IPS DF 6.9 (cell line): ENCODE data around the gene NUP58.

Source experiments
- DNase-seq: peaks from one replicate; pipeline ENCODE4 v3.0.0-alpha.2; 2013; ENCODE audit warnings: low read depth, low spot score
- H3K27ac ChIP-seq: one replicate; pipeline ENCODE4 v1.5.1; 2013; ENCODE audit warnings: low read length, control low read depth
- H3K27me3 ChIP-seq: 2 replicates; pipeline ENCODE4 v1.6.1; 2013; ENCODE audit warnings: mild to moderate bottlenecking, low read length; ENCODE audit not compliant: control insufficient read depth, insufficient read depth
- H3K36me3 ChIP-seq: 2 replicates; pipeline ENCODE4 v1.6.1; 2013; ENCODE audit warnings: low read length; ENCODE audit not compliant: control insufficient read depth, insufficient read depth
- H3K4me1 ChIP-seq: 2 replicates; pipeline ENCODE4 v1.6.1; 2013; ENCODE audit warnings: low read length; ENCODE audit not compliant: control insufficient read depth, insufficient read depth
- H3K4me3 ChIP-seq: 2 replicates; pipeline ENCODE4 v1.5.1; 2013; ENCODE audit warnings: mild to moderate bottlenecking, low read length
- H3K9me3 ChIP-seq: 2 replicates; pipeline ENCODE4 v1.6.1; 2013; ENCODE audit warnings: low read length, inconsistent platforms; ENCODE audit not compliant: control insufficient read depth, insufficient read depth
- WGBS: extraction: QIAGEN DNeasy Blood & Tissue Kit; methylation state at CpG from one replicate; pipeline ENCODE4 v1.1.7; 2013; ENCODE audit warnings: mixed read lengths, missing lambda C conversion rate; ENCODE audit not compliant: insufficient read length, insufficient coverage; 5-methylcytosine and 5-hydroxymethylcytosine counted together

Gene NUP58

DNA sequence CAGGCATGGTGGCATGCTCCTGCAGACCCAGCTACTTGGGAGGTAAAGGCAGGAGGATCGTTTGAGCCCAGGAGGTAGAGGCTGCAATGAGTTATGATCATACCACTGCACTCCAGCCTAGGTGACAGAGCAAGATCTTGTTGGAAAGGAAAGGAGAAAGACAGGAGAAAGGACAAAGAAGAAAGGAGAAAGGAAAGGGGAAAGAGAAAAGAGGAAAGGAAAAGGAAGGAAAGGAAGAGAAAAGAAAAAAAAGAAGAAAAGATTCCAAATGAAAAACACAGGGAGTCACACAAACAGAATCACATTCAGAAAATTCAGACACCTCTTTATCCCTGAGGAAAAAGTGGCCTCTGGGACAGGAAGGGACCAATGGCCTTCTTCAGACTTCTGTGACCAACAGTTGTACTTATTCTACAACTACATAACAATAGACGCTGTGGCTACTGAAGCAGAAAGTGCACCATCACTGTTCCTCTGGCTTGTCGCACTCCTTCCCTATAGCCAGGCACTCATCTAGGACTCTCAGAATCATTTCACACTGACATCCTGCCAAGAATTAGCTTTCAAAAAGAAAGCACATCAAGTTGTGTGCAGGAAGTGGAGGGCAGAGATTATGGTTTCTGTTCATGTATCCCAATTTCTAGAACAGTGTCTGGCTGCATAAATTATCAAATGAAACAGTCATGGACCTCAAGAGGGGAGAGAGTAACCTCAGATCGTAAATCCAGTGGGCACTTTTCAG, 20.1 kb upstream of the NUP58 start:
- DNase-seq: no peak
- no peaks in the 10 kb centered on the region for H3K27me3 ChIP-seq
- WGBS: no CpG with 5 or more reads among the region's 4 CpGs
- no peaks in the 10 kb centered on the region for H3K9me3 ChIP-seq
- no peaks in the 10 kb centered on the region for H3K4me1 ChIP-seq
- H3K4me3 ChIP-seq: no peak overlapping the region
- no peak overlapping the region for H3K27ac ChIP-seq
- no peaks in the 10 kb centered on the region for H3K36me3 ChIP-seq

DNA sequence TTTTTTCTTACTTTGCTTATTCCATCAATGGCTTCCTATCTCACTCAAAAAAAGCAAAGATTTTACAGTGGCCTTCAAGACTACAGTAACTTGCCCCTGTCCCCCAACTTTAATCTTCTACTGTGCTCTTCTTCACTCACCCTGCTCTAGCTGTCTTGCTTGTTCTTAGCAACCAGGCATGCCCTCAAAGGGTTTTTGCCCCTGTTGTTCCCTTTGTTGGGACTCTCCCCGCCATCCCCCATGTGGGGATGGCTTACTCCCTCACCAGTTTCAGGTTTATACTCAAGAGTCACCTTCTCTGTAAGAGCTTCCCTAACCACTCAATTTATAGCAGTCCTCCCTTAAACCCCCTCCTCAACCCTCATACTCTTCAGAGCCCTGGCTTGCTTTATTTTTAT, 19.5 kb upstream of the NUP58 start:
- no CpG with 5 or more reads among the region's 1 CpG for WGBS
- no peak for DNase-seq
- Histone ChIP-seq H3K4me1 (no peaks in the 10 kb centered on the region), H3K27me3 (no peaks in the 10 kb centered on the region), H3K9me3 (no peaks in the 10 kb centered on the region), H3K4me3 (no peak overlapping the region), H3K27ac (no peak overlapping the region), H3K36me3 (no peaks in the 10 kb centered on the region)

DNA sequence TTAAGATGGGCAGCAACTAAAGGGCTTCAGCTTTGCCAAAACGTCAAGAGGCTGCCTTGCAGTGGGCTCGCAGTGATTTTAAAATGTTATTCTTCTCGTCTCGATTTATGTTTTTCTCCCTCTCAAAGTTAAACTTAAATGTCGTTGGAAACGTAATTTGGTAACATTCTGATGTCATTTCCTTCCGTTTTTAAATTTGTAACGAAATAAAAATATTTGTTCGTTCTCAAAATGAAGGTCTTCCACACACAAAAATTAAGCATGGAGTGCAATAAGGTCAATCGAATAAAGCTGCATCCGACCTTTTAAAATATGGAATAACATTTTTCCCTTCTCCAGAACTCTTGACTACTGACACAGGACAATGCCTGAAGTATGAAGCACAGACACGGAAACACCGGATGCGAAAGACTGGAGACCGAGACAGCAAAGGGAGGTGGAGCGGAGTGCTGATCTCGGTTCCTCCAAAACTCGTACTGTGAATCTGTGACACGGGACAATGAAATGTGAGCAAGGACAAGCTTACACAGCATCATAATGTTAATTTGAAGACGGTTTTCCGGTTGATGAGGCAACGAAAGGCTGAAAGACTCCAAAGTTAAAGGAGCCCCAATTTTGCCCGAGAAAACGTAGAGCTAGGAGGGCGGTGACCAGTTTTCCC, 15.0 kb upstream of the NUP58 start:
- no CpG with 5 or more reads among the region's 25 CpGs for WGBS
- no peaks in the 10 kb centered on the region for H3K36me3 ChIP-seq
- no peaks in the 10 kb centered on the region for H3K9me3 ChIP-seq
- no peak for DNase-seq
- no peak overlapping the region for H3K27ac ChIP-seq
- H3K27me3 ChIP-seq: no peaks in the 10 kb centered on the region
- no peaks in the 10 kb centered on the region for H3K4me1 ChIP-seq
- peak overlapping the region; percentile 70 for H3K4me3 ChIP-seq

DNA sequence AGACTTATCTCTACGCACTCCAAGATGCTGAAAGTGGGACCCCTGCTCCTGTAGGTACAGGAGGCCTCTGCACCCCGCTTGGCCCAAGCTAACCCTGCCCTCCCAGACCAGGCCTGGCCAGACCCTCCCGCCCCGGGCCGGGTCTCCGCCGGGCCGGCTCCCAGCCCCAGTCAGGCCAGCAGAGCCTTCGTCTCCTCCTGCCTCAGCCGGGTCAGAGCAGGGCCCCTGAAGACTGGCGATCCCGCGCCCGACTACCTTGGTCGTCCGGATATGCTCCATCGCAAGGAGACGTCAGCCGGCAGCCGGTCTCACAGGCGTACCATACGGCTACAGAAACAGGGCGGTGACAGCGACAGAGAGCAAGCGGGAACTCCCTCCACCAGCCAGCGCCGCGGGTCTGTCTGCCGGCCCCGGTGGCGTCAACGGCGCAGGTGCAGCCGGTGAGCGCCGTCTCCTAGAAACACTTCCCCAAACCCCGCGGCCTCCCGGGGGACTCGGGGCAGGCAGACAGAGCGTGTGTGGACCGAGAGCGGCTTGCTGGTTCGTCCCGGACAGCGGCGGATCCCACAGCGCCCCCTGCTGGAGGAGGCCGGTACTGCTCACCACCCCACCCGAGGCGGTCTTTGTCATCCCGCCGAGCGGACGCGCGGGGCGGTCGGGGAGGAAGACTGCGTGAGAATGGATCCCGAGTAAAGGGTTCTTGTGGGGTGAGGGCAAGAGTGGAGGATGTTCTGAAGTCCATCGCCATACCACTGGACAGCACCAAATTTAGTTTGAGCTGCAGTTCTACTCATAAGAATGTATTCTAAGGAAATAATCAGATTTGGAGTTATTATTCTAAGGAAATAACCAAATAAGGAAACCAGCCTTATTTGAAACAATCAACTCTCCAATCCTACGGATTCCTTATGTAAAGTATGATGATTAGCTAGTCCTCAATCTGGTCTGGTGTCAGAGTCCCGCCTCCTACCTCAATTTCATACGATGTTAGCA, 14.2 kb upstream of the NUP58 start, which contains the start of gene MTMR6:
Gene MTMR6, minus strand, starts transcription at position 520 of the 993 bp plus-strand sequence. Its CDS starts 241 bp downstream, at position 279.
- Histone ChIP-seq H3K27me3 (no peaks in the 10 kb centered on the region), H3K4me3 (peak within 1 kb of the TSS; percentile 70), H3K4me1 (no peaks in the 10 kb centered on the region), H3K27ac (no peak within 1 kb of the TSS), H3K36me3 (no peaks in the 10 kb centered on the region), H3K9me3 (no peaks in the 10 kb centered on the region)
- peak; percentile 37 for DNase-seq
- WGBS: no CpG with 5 or more reads among the region's 65 CpGs

DNA sequence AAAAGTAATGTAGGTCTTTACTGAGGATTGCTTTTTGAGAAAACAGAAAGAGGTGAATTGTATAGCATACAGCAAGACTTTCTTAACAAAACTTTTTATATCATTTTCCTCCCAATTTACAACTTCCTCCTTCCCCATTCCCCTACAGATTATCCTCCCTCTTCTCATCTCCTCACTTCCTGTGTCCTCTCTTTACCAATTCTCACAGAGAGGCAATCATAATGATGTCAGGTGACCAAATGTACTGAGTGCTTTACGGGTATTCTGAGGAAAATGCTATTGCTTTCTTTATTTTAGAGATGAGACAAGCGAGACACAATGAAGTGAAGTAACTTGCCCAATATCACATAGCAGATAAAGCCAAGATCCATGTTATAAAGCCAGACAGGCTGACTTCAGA, 12.5 kb upstream of the NUP58 start:
- no peak overlapping the region for H3K27ac ChIP-seq
- H3K4me1 ChIP-seq: no peaks in the 10 kb centered on the region
- H3K27me3 ChIP-seq: no peaks in the 10 kb centered on the region
- H3K4me3 ChIP-seq: no peak overlapping the region
- WGBS: no CpG with 5 or more reads among the region's 2 CpGs
- DNase-seq: no peak
- H3K9me3 ChIP-seq: no peaks in the 10 kb centered on the region
- H3K36me3 ChIP-seq: no peaks in the 10 kb centered on the region

DNA sequence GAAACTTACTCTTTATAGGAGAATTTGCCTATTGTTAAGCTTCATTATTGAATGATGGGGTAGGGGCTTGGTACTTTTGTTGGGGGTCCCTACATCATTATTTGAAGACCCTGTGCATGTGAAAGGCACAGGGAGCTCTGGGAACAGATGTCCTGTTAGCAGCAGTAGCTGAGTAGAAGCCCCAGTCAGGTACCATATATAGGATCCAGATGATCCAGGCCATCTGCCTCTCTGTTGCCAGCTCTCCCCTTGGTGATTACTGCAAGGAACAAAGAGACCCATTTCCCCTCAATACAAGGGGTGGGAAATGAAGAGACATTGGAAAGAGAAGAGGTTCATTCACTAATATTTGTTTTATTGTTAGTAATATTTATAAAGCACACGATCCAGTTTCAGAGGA, 9.7 kb upstream of the NUP58 start:
- H3K4me3 ChIP-seq: no peak overlapping the region
- H3K27me3 ChIP-seq: no peaks in the 10 kb centered on the region
- H3K4me1 ChIP-seq: no peaks in the 10 kb centered on the region
- no peak overlapping the region for H3K27ac ChIP-seq
- H3K9me3 ChIP-seq: no peaks in the 10 kb centered on the region
- no CpG with 5 or more reads among the region's 1 CpG for WGBS
- DNase-seq: no peak
- no peaks in the 10 kb centered on the region for H3K36me3 ChIP-seq

DNA sequence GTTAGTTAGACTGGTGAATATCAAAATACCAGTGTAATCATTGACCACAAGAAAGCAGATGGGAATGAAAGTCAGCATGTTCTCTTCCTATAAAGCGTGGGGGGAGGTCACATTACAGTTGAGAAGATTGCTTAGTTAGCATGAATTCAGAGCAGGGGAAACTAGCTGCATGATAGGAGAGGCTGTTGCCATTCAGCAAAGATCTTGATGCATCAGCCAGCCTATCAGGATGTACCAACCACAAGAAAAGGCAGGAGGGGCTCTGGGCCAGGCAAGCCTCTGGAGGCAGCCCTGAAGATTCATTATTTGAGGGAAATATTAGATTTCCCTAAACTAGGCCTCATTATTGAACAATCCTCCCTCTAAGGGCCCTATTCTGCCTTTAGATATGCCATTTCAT, 9.1 kb upstream of the NUP58 start:
- no CpG with 5 or more reads among the region's 1 CpG for WGBS
- Histone ChIP-seq H3K27ac (no peak overlapping the region), H3K36me3 (no peaks in the 10 kb centered on the region), H3K27me3 (no peaks in the 10 kb centered on the region), H3K9me3 (no peaks in the 10 kb centered on the region), H3K4me1 (no peaks in the 10 kb centered on the region), H3K4me3 (no peak overlapping the region)
- no peak for DNase-seq

DNA sequence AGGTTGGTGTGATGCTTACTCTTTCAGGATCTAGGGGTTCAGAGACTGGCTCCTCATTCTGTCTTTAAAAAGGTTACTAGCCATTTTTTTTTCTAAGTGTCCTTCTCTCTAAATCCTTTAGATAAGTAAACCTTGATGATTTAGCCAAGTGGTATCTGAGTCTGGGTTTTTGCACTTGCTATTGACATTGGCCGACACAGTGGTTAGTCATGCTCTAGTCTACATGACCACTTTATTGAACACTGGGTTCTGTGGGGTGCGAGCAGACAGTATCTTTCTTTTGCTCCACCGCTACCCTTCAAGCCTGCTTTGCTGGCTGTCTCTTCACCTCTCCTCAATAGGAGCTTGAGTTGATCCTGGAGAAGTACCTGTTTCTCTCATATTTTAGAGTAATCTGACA, 6.2 kb upstream of the NUP58 start:
- no CpG with 5 or more reads among the region's 3 CpGs for WGBS
- no peaks in the 10 kb centered on the region for H3K4me1 ChIP-seq
- no peak overlapping the region for H3K4me3 ChIP-seq
- H3K27ac ChIP-seq: no peak overlapping the region
- no peak for DNase-seq
- no peaks in the 10 kb centered on the region for H3K36me3 ChIP-seq
- no peaks in the 10 kb centered on the region for H3K27me3 ChIP-seq
- H3K9me3 ChIP-seq: no peaks in the 10 kb centered on the region

DNA sequence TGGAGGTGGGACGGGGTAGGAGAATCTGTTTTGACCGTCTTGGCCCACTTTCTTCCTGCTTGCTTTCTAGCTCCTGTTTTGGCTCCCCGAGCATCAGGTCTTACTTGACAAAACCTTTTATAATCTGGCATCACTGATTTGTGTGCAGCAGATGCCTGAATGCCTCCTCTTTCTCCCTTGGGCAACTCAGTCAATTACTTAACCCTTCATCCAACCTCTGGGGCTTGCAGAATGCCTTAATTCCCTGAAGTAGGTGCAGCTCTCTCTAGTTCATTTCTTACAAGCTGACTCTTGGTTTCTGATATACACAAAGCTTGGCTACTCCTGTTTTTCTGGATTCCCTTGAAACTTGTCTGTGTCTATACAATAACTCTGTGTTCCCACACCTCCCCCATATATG, 5.7 kb upstream of the NUP58 start:
- no CpG with 5 or more reads among the region's 3 CpGs for WGBS
- H3K36me3 ChIP-seq: no peaks in the 10 kb centered on the region
- no peak overlapping the region for H3K4me3 ChIP-seq
- H3K4me1 ChIP-seq: no peaks in the 10 kb centered on the region
- no peaks in the 10 kb centered on the region for H3K27me3 ChIP-seq
- no peaks in the 10 kb centered on the region for H3K9me3 ChIP-seq
- H3K27ac ChIP-seq: no peak overlapping the region
- no peak for DNase-seq

DNA sequence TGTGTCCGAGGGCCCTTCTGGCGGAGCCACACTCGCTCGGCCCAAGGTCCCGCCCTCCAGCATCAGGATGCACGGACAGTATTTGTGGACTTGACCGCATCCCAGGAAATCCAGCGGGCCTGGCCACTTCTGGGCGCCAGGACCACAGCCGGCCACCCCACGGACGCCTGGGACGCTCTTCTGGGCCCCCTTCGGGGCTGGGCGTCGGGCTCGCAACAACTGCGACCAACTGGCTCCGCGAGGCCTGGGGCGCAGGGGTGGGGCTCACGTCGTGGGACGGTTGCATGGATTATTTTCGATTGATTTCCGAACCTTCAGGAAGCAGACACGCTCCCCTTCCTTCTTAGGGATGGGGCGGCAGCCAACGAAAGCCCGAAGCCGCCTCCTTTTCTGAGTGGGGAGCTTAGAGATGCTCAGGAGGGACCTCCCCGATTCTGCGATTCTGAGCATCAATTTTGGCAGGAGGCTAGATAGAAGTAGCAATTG, 521 bp upstream of the NUP58 start:
- DNase-seq: no peak
- H3K4me3 ChIP-seq: peak overlapping the region; percentile 96; the same call in 1 of the 2 replicates
- H3K36me3 ChIP-seq: no peaks in the 10 kb centered on the region
- H3K27ac ChIP-seq: no peak overlapping the region
- H3K4me1 ChIP-seq: 0 out of 2 replicates have a peak, but pooled peaks cover 1% of the 10 kb centered on the region
- WGBS: no CpG with 5 or more reads among the region's 33 CpGs
- H3K9me3 ChIP-seq: no peaks in the 10 kb centered on the region
- H3K27me3 ChIP-seq: no peaks in the 10 kb centered on the region
